HEK293 (cell line): Measurements from ENCODE around the gene ADAM8.

Experiments used
- CTCF ChIP-seq: fragments of 450-650 bp; formaldehyde crosslinking; IDR thresholded peaks from 2 replicates; pipeline ENCODE4 v1.5.1; 2016; ENCODE audit warnings: missing biosample characterization, missing genetic modification characterization
- KLF10 ChIP-seq: fragments of 450-650 bp; IDR thresholded peaks from 2 replicates; pipeline ENCODE4 v1.5.1; 2018; ENCODE audit warnings: missing biosample characterization, mild to moderate bottlenecking, missing genetic modification characterization
- KLF9 ChIP-seq: fragments of 450-650 bp; formaldehyde crosslinking; IDR thresholded peaks from 2 replicates; pipeline ENCODE4 v1.5.1; 2016; ENCODE audit warnings: missing biosample characterization, missing genetic modification characterization, low read depth
- REPIN1 ChIP-seq: fragments of 450-650 bp; formaldehyde crosslinking; IDR thresholded peaks from 2 replicates; pipeline ENCODE4 v1.5.1; 2017; ENCODE audit warnings: missing biosample characterization, missing genetic modification characterization, low read depth
- REST ChIP-seq: fragments of 450-650 bp; formaldehyde crosslinking; IDR thresholded peaks from 2 replicates; pipeline ENCODE4 v1.5.1; 2016; ENCODE audit warnings: missing biosample characterization, missing genetic modification characterization
- ZBTB21 ChIP-seq: fragments of 450-650 bp; formaldehyde crosslinking; IDR thresholded peaks from 2 replicates; pipeline ENCODE4 v1.5.1; 2017; ENCODE audit warnings: missing biosample characterization, missing genetic modification characterization
- ZBTB7A ChIP-seq: fragments of 450-650 bp; formaldehyde crosslinking; IDR thresholded peaks from 2 replicates; pipeline ENCODE4 v1.5.1; 2016; ENCODE audit warnings: low read depth, missing biosample characterization, missing genetic modification characterization
- ZNF292 ChIP-seq: fragments of 450-650 bp; formaldehyde crosslinking; IDR thresholded peaks from 2 replicates; pipeline ENCODE4 v1.5.1; 2016; ENCODE audit warnings: low read depth, missing biosample characterization, missing genetic modification characterization, borderline replicate concordance
- ZNF426 ChIP-seq: fragments of 450-650 bp; formaldehyde crosslinking; IDR thresholded peaks from 2 replicates; pipeline ENCODE4 v1.5.1; 2017; ENCODE audit warnings: missing biosample characterization, missing genetic modification characterization, mild to moderate bottlenecking, inconsistent platforms, moderate library complexity
- ZNF473 ChIP-seq: fragments of 450-650 bp; formaldehyde crosslinking; IDR thresholded peaks from 2 replicates; pipeline ENCODE4 v1.5.1; 2017; ENCODE audit warnings: missing biosample characterization, missing genetic modification characterization
- ZNF670 ChIP-seq: fragments of 450-650 bp; formaldehyde crosslinking; IDR thresholded peaks from 2 replicates; pipeline ENCODE4 v1.5.1; 2016; ENCODE audit warnings: missing biosample characterization, missing genetic modification characterization, low read depth
- ZNF692 ChIP-seq: fragments of 450-650 bp; formaldehyde crosslinking; IDR thresholded peaks from 2 replicates; pipeline ENCODE4 v1.5.1; 2016; ENCODE audit warnings: missing biosample characterization, missing genetic modification characterization
- ZXDB ChIP-seq: fragments of 450-650 bp; formaldehyde crosslinking; IDR thresholded peaks from 2 replicates; pipeline ENCODE4 v1.5.1; 2016; ENCODE audit warnings: missing biosample characterization, missing genetic modification characterization

- TF ChIP-seq ZNF473 (tag by site-specific recombination), result no peak
- no peak for TF ChIP-seq ZXDB
- TF ChIP-seq REST, result no peak
- no peak for TF ChIP-seq CTCF
- TF ChIP-seq KLF10 (tag by site-specific recombination), result no peak
- TF ChIP-seq ZNF292 (tag by site-specific recombination), result no peak
- no peak for TF ChIP-seq ZNF426 (tag by site-specific recombination)
- no peak for TF ChIP-seq REPIN1
- TF ChIP-seq ZBTB7A (tag by site-specific recombination), result no peak
- no peak for TF ChIP-seq ZNF692 (tag by site-specific recombination)
- TF ChIP-seq ZBTB21 (tag by site-specific recombination), result no peak
- no peak for TF ChIP-seq KLF9 (tag by site-specific recombination)
- no peak for TF ChIP-seq ZNF670 (tag by site-specific recombination)
These were observed 3.0 kb downstream of the ADAM8 start for GRCh38 chr10:133273534-133274143.
